ENCODE measurements around the gene POLR3C. TPM values are rescaled to one million over a fixed set of nuclear protein-coding genes. Genes with fewer than 3 reads are reported as not detected.

The POLR3C gene
- total and polyA plus RNA-seq, 2 of the 13 experiments (the other 11 are each of a cell fraction or from before 2014, with no cell fraction given) = 15.5 to 24.3 TPM

- TF ChIP-seq NFE2L2 (IDR thresholded peaks at IDR 0.05; ENCODE audit: low read length) (no peak), HMGXB3 (CRISPR knock-in tag; IDR thresholded peaks at IDR 0.05; ENCODE audit: borderline replicate concordance) (no peak), HHEX (CRISPR knock-in tag; IDR thresholded peaks at IDR 0.05) (no peak), ZNF124 (CRISPR knock-in tag; IDR thresholded peaks at IDR 0.05) (peak; percentile 66), SALL1 (CRISPR knock-in tag; IDR thresholded peaks at IDR 0.05) (peak; percentile 73), ZMAT3 (CRISPR knock-in tag; conservative IDR thresholded peaks at IDR 0.05) (peak; percentile 82), PRDM10 (CRISPR knock-in tag; IDR thresholded peaks at IDR 0.05; ENCODE audit: low read depth) (no peak), PHF21A (CRISPR knock-in tag; IDR thresholded peaks at IDR 0.05) (no peak), ZSCAN30 (CRISPR knock-in tag; IDR thresholded peaks at IDR 0.05) (no peak), ZNF34 (CRISPR knock-in tag; IDR thresholded peaks at IDR 0.05; ENCODE audit: borderline replicate concordance) (no peak), RAD51 (IDR thresholded peaks at IDR 0.05; ENCODE audit: borderline replicate concordance) (no peak), KDM2A (CRISPR knock-in tag; IDR thresholded peaks at IDR 0.05; ENCODE audit: borderline replicate concordance, low read depth) (peak; percentile 100), ZNF772 (CRISPR knock-in tag; IDR thresholded peaks at IDR 0.05) (peak; percentile 73; the same call in 1 of the 2 replicates), ZNF766 (CRISPR knock-in tag; IDR thresholded peaks at IDR 0.05; ENCODE audit: borderline replicate concordance) (0 out of 2 replicates have a peak, but pooled peaks have one; percentile 32), ZNF597 (CRISPR knock-in tag; IDR thresholded peaks at IDR 0.05) (no peak), ZNF674 (CRISPR knock-in tag; IDR thresholded peaks at IDR 0.05; ENCODE audit: low read depth) (no peak; the same call in 1 of the 2 replicates), SOX6 (IDR thresholded peaks at IDR 0.05) (no peak), SOX6 (CRISPR knock-in tag; IDR thresholded peaks at IDR 0.05) (peak; percentile 44; the same call in 1 of the 2 replicates), ZFP36 (IDR thresholded peaks at IDR 0.05; ENCODE audit: borderline replicate concordance, low read depth, low read length, partially characterized antibody) (no peak)
These were observed 21.6 kb downstream of the POLR3C start, which contains the start of gene NUDT17 (continued) for GRCh38 chr1:145845514-145846161.
